AG04450 (cell line): Measurements from ENCODE around the gene CD276. TPM values are rescaled to one million over a fixed set of nuclear protein-coding genes. Genes with fewer than 3 reads are reported as not detected.

Source experiments
- CTCF ChIA-PET: fragments of 300-600, 350-600 bp; formaldehyde crosslinking; extraction: SDS; loops from one replicate; lab custom pipeline; 2022; ENCODE audit warnings: antibody characterized with exemption, inconsistent platforms; lab: Charles Lee
- POLR2A ChIA-PET: fragments of 350-600 bp; formaldehyde crosslinking; extraction: SDS; loops from one replicate; lab custom pipeline; 2021; ENCODE audit warnings: antibody characterized with exemption, inconsistent platforms; lab: Yijun Ruan, JAX
- DNase-seq: peaks from one replicate; pipeline ENCODE4 v3.0.0-alpha.2; 2011; ENCODE audit warnings: low read depth, low spot score
- H3K27ac ChIP-seq: one replicate; pipeline ENCODE4 v1.5.1; 2012; ENCODE audit warnings: low read depth, low read length, control low read depth
- H3K27me3 ChIP-seq: one replicate; pipeline ENCODE4 v1.6.0; 2012; ENCODE audit warnings: low read length; ENCODE audit not compliant: control insufficient read depth, insufficient read depth
- H3K4me3 ChIP-seq: 2 replicates; pipeline ENCODE4 v1.5.1; 2011; ENCODE audit warnings: mild to moderate bottlenecking, low read depth, low read length, control low read depth
- H3K9me3 ChIP-seq: 2 replicates; pipeline ENCODE4 v1.5.1; 2012; ENCODE audit warnings: low read length; ENCODE audit not compliant: control insufficient read depth, insufficient read depth
- CTCF ChIP-seq: IDR thresholded peaks from 2 replicates; pipeline ENCODE4 v1.5.1; 2011; ENCODE audit warnings: low read depth, low read length, control low read depth, inconsistent platforms
- polyA plus RNA-seq: library from polyadenylated mRNA; depleted of rRNA; stranded (reverse); fragments of >200 nt; gene quantifications from 2 replicates; pipeline ENCODE4 v1.2.3, GENCODE V29; 2011

Gene CD276
- polyA plus RNA-seq, 1 experiment, result 86.4 TPM

- no peak for DNase-seq
- Histone ChIP-seq H3K27me3 (no peaks in the 10 kb centered on the region), H3K4me3 (no peak overlapping the region), H3K9me3 (no peaks in the 10 kb centered on the region), H3K27ac (no peak overlapping the region)
- POLR2A ChIA-PET, result no interaction called here
- no peak for TF ChIP-seq CTCF
- CTCF ChIA-PET, result interaction anchor here (1.8 to 2.9 kb wide), 2 partner anchors 8 to 72 kb away, joined by 4 to 13 read pairs; no protein-coding TSS in a partner anchor
Observed at GRCh38 chr15:73708691-73709090, 24.5 kb downstream of the CD276 start.

GRCh38 chr15:73709241-73709640 is 25.1 kb downstream of the CD276 start:
- Histone ChIP-seq H3K27me3 (no peaks in the 10 kb centered on the region), H3K9me3 (no peaks in the 10 kb centered on the region), H3K4me3 (no peak overlapping the region), H3K27ac (no peak overlapping the region)
- CTCF ChIA-PET, result interaction anchor here (2.9 kb wide), 1 partner anchor 9 kb away, joined by 13 read pairs; no protein-coding TSS in a partner anchor
- POLR2A ChIA-PET, result no interaction called here
- DNase-seq, result no peak
- no peak for TF ChIP-seq CTCF

DNA sequence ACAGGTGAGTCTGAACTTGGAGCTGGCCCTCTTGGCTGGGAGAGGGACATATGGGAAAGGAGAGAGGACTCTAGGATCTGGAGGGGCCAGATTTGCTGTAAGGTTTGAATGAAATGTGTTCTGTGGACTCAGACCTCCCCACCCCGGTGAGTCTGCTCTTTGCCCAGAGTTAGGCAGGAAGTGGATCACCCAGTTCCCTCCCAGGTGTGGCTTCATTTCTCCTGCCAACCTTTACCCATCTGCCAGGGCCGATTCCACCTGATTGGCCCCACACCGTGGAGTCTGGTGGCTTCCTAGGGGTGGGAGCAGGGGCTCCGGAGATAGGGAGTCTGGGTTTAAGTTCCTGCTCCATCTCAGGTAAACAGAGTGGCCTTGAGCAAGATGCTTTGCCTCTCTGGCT is 25.5 kb downstream of the CD276 start:
- TF ChIP-seq CTCF, result no peak
- CTCF ChIA-PET, result interaction anchor here (2.9 kb wide), 1 partner anchor 9 kb away, joined by 13 read pairs; no protein-coding TSS in a partner anchor
- Histone ChIP-seq H3K9me3 (no peaks in the 10 kb centered on the region), H3K27me3 (no peaks in the 10 kb centered on the region), H3K4me3 (no peak overlapping the region), H3K27ac (no peak overlapping the region)
- DNase-seq, result no peak
- POLR2A ChIA-PET, result no interaction called here

- DNase-seq, result no peak
- no peaks in the 10 kb centered on the region for H3K9me3 ChIP-seq
- CTCF ChIA-PET, result interaction anchor here (2.9 kb wide), 1 partner anchor 10 kb away, joined by 13 read pairs; no protein-coding TSS in a partner anchor
- H3K4me3 ChIP-seq, result no peak overlapping the region
- H3K27me3 ChIP-seq, result no peaks in the 10 kb centered on the region
- no peak overlapping the region for H3K27ac ChIP-seq
- POLR2A ChIA-PET, result no interaction called here
- TF ChIP-seq CTCF, result no peak
Observed at GRCh38 chr15:73710321-73710720, 26.1 kb downstream of the CD276 start.

- DNase-seq, result no peak
- TF ChIP-seq CTCF, result no peak
- POLR2A ChIA-PET, result no interaction called here
- CTCF ChIA-PET, result interaction anchor here (0.9 to 1.0 kb wide), 2 partner anchors 11 to 151 kb away, joined by 3 to 9 read pairs; no protein-coding TSS in a partner anchor
- Histone ChIP-seq H3K27ac (no peak overlapping the region), H3K4me3 (no peak overlapping the region), H3K9me3 (no peaks in the 10 kb centered on the region), H3K27me3 (no peaks in the 10 kb centered on the region)
Observed at GRCh38 chr15:73711526-73711925, 27.3 kb downstream of the CD276 start.
